HCT116 (cell line): ENCODE data around the gene MAP3K12. TPM values are rescaled to one million over a fixed set of nuclear protein-coding genes. Genes with fewer than 3 reads are reported as not detected.

Experiments
- ATAC-seq: fragments of 200-7000 bp; cut with Tn5 transposase; 2 replicates; pipeline ENCODE4 v1.9.1; 2020; ENCODE audit warnings: mild to moderate bottlenecking, moderate library complexity
- BruUV-seq: library from RNA; stranded (reverse); fragments of 400-500 nt; replicated peaks from 2 replicates; lab custom pipeline; 2021; lab: Mats Ljungman, UMichigan
- CTCF ChIA-PET: fragments of 300-600 bp; sonication (Branson Sonifier 250); formaldehyde crosslinking; loops from one replicate; lab custom pipeline; 2021; ENCODE audit warnings: antibody characterized with exemption; lab: Charles Lee
- POLR2A ChIA-PET: fragments of 300-600, 350-600 bp; sonication (Branson Sonifier 250); formaldehyde crosslinking; loops from one replicate; lab custom pipeline; 2021; ENCODE audit warnings: antibody characterized with exemption; lab: Charles Lee
- RAD21 ChIA-PET, 2 experiments: fragments of 300-600 bp; sonication (Branson Sonifier 250); formaldehyde crosslinking; loops; one replicate each; lab custom pipeline; 2023; ENCODE audit warnings: low total read pairs in 2 of 2; ENCODE audit not compliant: uncharacterized antibody in 2 of 2, unreplicated experiment in 2 of 2, low non-redundant PET in 1 of 2; lab: Charles Lee
- DNase-seq: peaks from one replicate; pipeline ENCODE4 v3.0.0-alpha.2; 2010; ENCODE audit warnings: low read depth, low spot score
- H2AFZ ChIP-seq: fragments of 200-600 bp; shearing (Covaris generic), sonication (generic); 2 replicates; pipeline ENCODE4 v1.6.1; 2017; ENCODE audit warnings: low read depth, mixed run types, mixed read lengths, antibody characterized with exemption, low read length; ENCODE audit not compliant: poor library complexity, severe bottlenecking
- H3K27ac ChIP-seq: 2 replicates; pipeline ENCODE4 v1.5.1; 2012; ENCODE audit warnings: low read depth, low read length
- H3K27me3 ChIP-seq: fragments of 200-600 bp; sonication (generic); 2 replicates; pipeline ENCODE4 v1.6.1; 2016; ENCODE audit warnings: mixed run types, low read length, mixed read lengths; ENCODE audit not compliant: insufficient read depth
- H3K36me3 ChIP-seq, 2 experiments: fragments of 200-500 bp in 1 of 2; fragments of 200-600 bp in 1 of 2; sonication (Bioruptor generic) in 1 of 2; sonication (generic) in 1 of 2; 2 replicates each; pipeline versions ENCODE4 v1.5.1 to v1.6.1; 2014 to 2016; ENCODE audit warnings: low read length in 2 of 2, inconsistent platforms in 1 of 2, mixed read lengths in 1 of 2, mixed run types in 1 of 2; ENCODE audit not compliant: insufficient read depth in 2 of 2, control insufficient read depth in 1 of 2
- H3K4me1 ChIP-seq, 2 experiments: fragments of 200-600 bp in 1 of 2; sonication (generic) in 1 of 2; 2 replicates each; pipeline versions ENCODE4 v1.5.1 to v1.6.1; 2012 to 2017; ENCODE audit warnings: low read length in 2 of 2, inconsistent platforms in 1 of 2, mild to moderate bottlenecking in 1 of 2, mixed read lengths in 1 of 2, mixed run types in 1 of 2, moderate library complexity in 1 of 2; ENCODE audit not compliant: insufficient read depth in 2 of 2, control insufficient read depth in 1 of 2
- H3K4me2 ChIP-seq: fragments of 200-600 bp; sonication (generic); 2 replicates; pipeline ENCODE4 v1.6.1; 2017; ENCODE audit warnings: mixed run types, low read length, mixed read lengths
- H3K4me3 ChIP-seq, 2 experiments: fragments of 200-600 bp in 1 of 2; sonication (generic) in 1 of 2; replicated peaks in 1 of 2; 2 replicates each; pipeline ENCODE4 v1.5.1; 2011 to 2016; ENCODE audit warnings: low read length in 2 of 2, control low read depth in 1 of 2, low read depth in 1 of 2, mild to moderate bottlenecking in 1 of 2, mixed read lengths in 1 of 2, mixed run types in 1 of 2
- H3K79me2 ChIP-seq: fragments of 200-600 bp; sonication (generic); 2 replicates; pipeline ENCODE4 v1.6.1; 2017; ENCODE audit warnings: mild to moderate bottlenecking, mixed run types, low read length, moderate library complexity, mixed read lengths; ENCODE audit not compliant: insufficient read depth
- H3K9ac ChIP-seq: fragments of 200-600 bp; sonication (generic); 2 replicates; pipeline ENCODE4 v1.6.1; 2016; ENCODE audit warnings: low read length, mixed read lengths
- H3K9me2 ChIP-seq: fragments of 200-600 bp; sonication (generic), shearing (Covaris generic); 2 replicates; pipeline ENCODE4 v1.6.1; 2017; ENCODE audit warnings: mixed run types, mild to moderate bottlenecking, moderate library complexity; ENCODE audit not compliant: insufficient read depth
- H3K9me3 ChIP-seq, 2 experiments: fragments of 200-500 bp in 1 of 2; fragments of 200-600 bp in 1 of 2; sonication (Bioruptor generic) in 1 of 2; sonication (generic) in 1 of 2; 2 replicates each; pipeline ENCODE4 v1.6.1; 2014 to 2017; ENCODE audit warnings: low read length in 2 of 2, mixed read lengths in 2 of 2, inconsistent platforms in 1 of 2, low read depth in 1 of 2, mild to moderate bottlenecking in 1 of 2, mixed run types in 1 of 2, moderate library complexity in 1 of 2; ENCODE audit not compliant: control insufficient read depth in 1 of 2, insufficient read depth in 1 of 2
- H4K20me1 ChIP-seq: fragments of 200-600 bp; sonication (generic), shearing (Covaris generic); 2 replicates; pipeline ENCODE4 v1.6.1; 2017; ENCODE audit warnings: mixed run types, mild to moderate bottlenecking, moderate library complexity; ENCODE audit not compliant: insufficient read depth
- CBX3 ChIP-seq: IDR thresholded peaks from 2 replicates; pipeline ENCODE4 v1.6.1; 2012; ENCODE audit warnings: low read depth
- CEBPB ChIP-seq: IDR thresholded peaks from 2 replicates; pipeline ENCODE4 v1.6.1; 2012; ENCODE audit warnings: low read depth
- ELF1 ChIP-seq: IDR thresholded peaks from 2 replicates; pipeline ENCODE4 v1.6.1; 2012; ENCODE audit warnings: low read depth, borderline replicate concordance
- EZH2 ChIP-seq: fragments of 200-600 bp; sonication (generic); IDR thresholded peaks from 2 replicates; pipeline ENCODE4 v1.6.1; 2017; ENCODE audit warnings: antibody characterized with exemption, mixed run types
- FOSL1 ChIP-seq: IDR thresholded peaks from 2 replicates; pipeline ENCODE4 v1.6.1; 2012; ENCODE audit warnings: low read depth
- JUND ChIP-seq: IDR thresholded peaks from 2 replicates; pipeline ENCODE4 v1.6.1; 2012
- POLR2A ChIP-seq: IDR thresholded peaks from 2 replicates; pipeline ENCODE4 v1.7.0; 2011; ENCODE audit warnings: borderline replicate concordance; ENCODE audit not compliant: insufficient read depth, insufficient read length; ENCODE audit errors: extremely low read depth
- POLR2AphosphoS5 ChIP-seq: IDR thresholded peaks from 2 replicates; pipeline ENCODE4 v1.6.1; 2011; ENCODE audit warnings: mild to moderate bottlenecking, low read depth, low read length, moderate library complexity
- SIN3A ChIP-seq: IDR thresholded peaks from 2 replicates; pipeline ENCODE4 v1.6.1; 2012; ENCODE audit warnings: low read depth
- SP1 ChIP-seq: IDR thresholded peaks from 2 replicates; pipeline ENCODE4 v1.6.1; 2012; ENCODE audit warnings: low read depth
- YY1 ChIP-seq: IDR thresholded peaks from 2 replicates; pipeline ENCODE4 v1.6.1; 2011; ENCODE audit warnings: low read length, low read depth, moderate library complexity, mild to moderate bottlenecking; ENCODE audit not compliant: insufficient replicate concordance; ENCODE audit errors: extremely low read depth
- intact Hi-C: fragments of 100-400 bp; cut with micrococcal nuclease; formaldehyde crosslinking; loops from 2 replicates; pipeline ENCODE4 v1.10.0; 2022
- total RNA-seq: library from RNA; stranded (reverse); gene quantifications from one replicate; pipeline ENCODE4 v1.2.1, GENCODE V29; 2021; ENCODE audit not compliant: unreplicated experiment
- TF ChIP-seq, protein P1 (sequence below): IDR thresholded peaks from 2 replicates; pipeline ENCODE4 v1.6.1; 2012
- TF ChIP-seq, protein P2 (sequence below), 3 experiments: fragments of 200-600 bp in 1 of 3; sonication (generic) in 1 of 3; IDR thresholded peaks in 2 of 3; conservative IDR thresholded peaks in 1 of 3; 2 replicates each; pipeline ENCODE4 v1.5.1; 2012 to 2017; ENCODE audit warnings: low read depth in 2 of 3, low read length in 2 of 3, antibody characterized with exemption in 1 of 3, borderline replicate concordance in 1 of 3, control low read depth in 1 of 3, mild to moderate bottlenecking in 1 of 3, mixed read lengths in 1 of 3, mixed run types in 1 of 3, moderate library complexity in 1 of 3; ENCODE audit not compliant: insufficient read depth in 1 of 3

MAP3K12 gene
- total RNA-seq, 1 experiment from 2014 or later, result 16.3 TPM

DNA sequence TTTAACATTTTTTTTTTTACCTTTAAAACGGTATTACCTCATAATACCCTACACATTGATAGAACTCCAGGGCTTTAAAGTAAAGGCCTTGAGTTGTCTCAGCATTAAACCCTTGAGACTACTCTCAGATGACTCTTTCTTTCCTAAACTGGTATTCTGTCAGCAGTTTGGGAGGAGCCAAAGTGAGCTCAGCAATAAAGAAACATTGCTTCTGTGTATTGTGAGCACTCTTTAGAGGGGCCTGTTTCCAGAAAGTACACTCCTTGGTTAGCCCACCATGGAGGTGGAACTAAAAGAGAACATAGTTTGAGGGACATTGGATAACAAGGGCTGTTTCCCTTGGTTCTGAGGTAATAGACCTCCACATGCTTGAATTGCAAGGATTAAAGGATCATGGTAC lies 20.4 kb downstream of the MAP3K12 start:
- H4K20me1 ChIP-seq, result peaks cover 51% of the 10 kb centered on the region; the same call in 1 of the 2 replicates
- H3K79me2 ChIP-seq, result peaks cover 69% of the 10 kb centered on the region
- ChIA-PET RAD21 (no interaction called here), POLR2A (no interaction called here), CTCF (no interaction called here)
- no peak overlapping the region for H3K4me2 ChIP-seq
- intact Hi-C loops, result no loop called here
- no peaks in the 10 kb centered on the region for H3K9me2 ChIP-seq
- no peak for ATAC-seq
- H3K9ac ChIP-seq, result no peak overlapping the region
- no peaks in the 10 kb centered on the region for H3K27me3 ChIP-seq
- no peak overlapping the region for H2AFZ ChIP-seq
- DNase-seq, result no peak
- H3K36me3 ChIP-seq, result peaks cover 65 to 84% of the 10 kb centered on the region in 2 experiments
- TF ChIP-seq, protein P1, sequence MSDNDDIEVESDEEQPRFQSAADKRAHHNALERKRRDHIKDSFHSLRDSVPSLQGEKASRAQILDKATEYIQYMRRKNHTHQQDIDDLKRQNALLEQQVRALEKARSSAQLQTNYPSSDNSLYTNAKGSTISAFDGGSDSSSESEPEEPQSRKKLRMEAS, result no peak
- no peak for TF ChIP-seq EZH2
- TF ChIP-seq FOSL1, result no peak
- no peak for TF ChIP-seq CBX3
- no peak for TF ChIP-seq CEBPB
- TF ChIP-seq POLR2AphosphoS5, result no peak
- no peak for TF ChIP-seq SIN3A
- no peak for TF ChIP-seq SP1
- TF ChIP-seq JUND, result no peak
- TF ChIP-seq, protein P2, sequence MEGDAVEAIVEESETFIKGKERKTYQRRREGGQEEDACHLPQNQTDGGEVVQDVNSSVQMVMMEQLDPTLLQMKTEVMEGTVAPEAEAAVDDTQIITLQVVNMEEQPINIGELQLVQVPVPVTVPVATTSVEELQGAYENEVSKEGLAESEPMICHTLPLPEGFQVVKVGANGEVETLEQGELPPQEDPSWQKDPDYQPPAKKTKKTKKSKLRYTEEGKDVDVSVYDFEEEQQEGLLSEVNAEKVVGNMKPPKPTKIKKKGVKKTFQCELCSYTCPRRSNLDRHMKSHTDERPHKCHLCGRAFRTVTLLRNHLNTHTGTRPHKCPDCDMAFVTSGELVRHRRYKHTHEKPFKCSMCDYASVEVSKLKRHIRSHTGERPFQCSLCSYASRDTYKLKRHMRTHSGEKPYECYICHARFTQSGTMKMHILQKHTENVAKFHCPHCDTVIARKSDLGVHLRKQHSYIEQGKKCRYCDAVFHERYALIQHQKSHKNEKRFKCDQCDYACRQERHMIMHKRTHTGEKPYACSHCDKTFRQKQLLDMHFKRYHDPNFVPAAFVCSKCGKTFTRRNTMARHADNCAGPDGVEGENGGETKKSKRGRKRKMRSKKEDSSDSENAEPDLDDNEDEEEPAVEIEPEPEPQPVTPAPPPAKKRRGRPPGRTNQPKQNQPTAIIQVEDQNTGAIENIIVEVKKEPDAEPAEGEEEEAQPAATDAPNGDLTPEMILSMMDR (IDR thresholded peaks at IDR 0.05 in 2 of 3, conservative IDR thresholded peaks at IDR 0.05 in 1 of 3; ENCODE audit: borderline replicate concordance in 1 of 3, insufficient read depth in 1 of 3, low read depth in 2 of 3, low read length in 2 of 3), result no peak
- no peak for TF ChIP-seq POLR2A
- no peak for TF ChIP-seq YY1
- TF ChIP-seq ELF1, result no peak
- peaks cover 0 to 36% of the 10 kb centered on the region in 2 experiments; a peak in 2 of 4 replicates for H3K4me1 ChIP-seq
- no peak overlapping the region for H3K4me3 ChIP-seq
- H3K9me3 ChIP-seq, result no peaks in the 10 kb centered on the region
- BruUV-seq, result no TSS peak
- no peak overlapping the region for H3K27ac ChIP-seq
